ENCODE data around the gene MT1G.

DNA sequence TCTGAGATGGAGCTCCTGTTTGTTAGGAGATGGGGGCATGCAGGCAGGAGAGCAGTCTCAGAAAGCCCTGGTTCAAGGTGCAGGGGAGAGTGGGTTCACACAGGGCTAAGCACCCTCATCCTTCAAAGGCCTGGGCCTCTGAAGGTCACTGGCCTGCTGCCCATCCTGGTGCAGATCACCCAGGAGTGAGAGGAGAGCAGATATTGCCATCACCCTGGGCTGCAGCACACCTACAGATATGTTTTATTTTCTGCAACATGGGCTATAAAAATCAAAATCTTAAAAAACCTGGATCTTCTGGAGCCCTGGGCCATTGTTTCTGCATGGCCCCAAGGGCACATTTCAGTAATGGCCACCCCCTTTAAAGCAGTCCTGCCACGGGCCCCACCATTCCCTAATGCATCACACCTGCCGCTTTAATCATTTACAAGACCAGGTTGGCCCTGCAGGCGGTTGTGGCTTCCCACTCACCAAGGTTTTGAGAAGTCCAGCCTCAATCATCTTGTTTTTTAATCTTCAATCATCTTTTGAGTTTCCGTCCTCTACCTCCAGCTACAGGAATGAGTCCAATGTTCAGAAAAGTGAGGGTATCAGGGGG, 41.7 kb upstream of the MT1G start:
- no peak for TF ChIP-seq POLR2A (IDR thresholded peaks at IDR 0.05; ENCODE audit: low read depth, low read length)
- no peak for TF ChIP-seq POLR2AphosphoS5 (IDR thresholded peaks at IDR 0.05; ENCODE audit: low read depth, low read length)
- no peak for TF ChIP-seq TAF1 (IDR thresholded peaks at IDR 0.05; ENCODE audit: borderline replicate concordance, low read depth, low read length)
